AG04449 (cell line): Measurements from ENCODE around the gene HTT.

Experiments used
- CTCF ChIA-PET: fragments of 350-600 bp; formaldehyde crosslinking; extraction: SDS; loops from one replicate; lab custom pipeline; 2021; ENCODE audit warnings: antibody characterized with exemption; lab: Yijun Ruan, JAX
- POLR2A ChIA-PET: fragments of 400-600, 350-600 bp; formaldehyde crosslinking; extraction: SDS; loops from one replicate; lab custom pipeline; 2020; ENCODE audit warnings: antibody characterized with exemption, inconsistent platforms; lab: Yijun Ruan, JAX
- DNase-seq: peaks from one replicate; pipeline ENCODE4 v3.0.0-alpha.2; 2010; ENCODE audit warnings: low read depth, low spot score
- H3K4me3 ChIP-seq: 2 replicates; pipeline ENCODE4 v1.5.1; 2011; ENCODE audit warnings: low read depth, mild to moderate bottlenecking, control low read depth, low read length
- TF ChIP-seq, protein P1 (sequence below): IDR thresholded peaks from one replicate; pipeline ENCODE4 v1.5.1; 2011; ENCODE audit warnings: mild to moderate bottlenecking, moderate library complexity, low read length, control low read depth, inconsistent platforms; ENCODE audit not compliant: insufficient read depth; ENCODE audit errors: missing control alignments

Gene HTT

DNA sequence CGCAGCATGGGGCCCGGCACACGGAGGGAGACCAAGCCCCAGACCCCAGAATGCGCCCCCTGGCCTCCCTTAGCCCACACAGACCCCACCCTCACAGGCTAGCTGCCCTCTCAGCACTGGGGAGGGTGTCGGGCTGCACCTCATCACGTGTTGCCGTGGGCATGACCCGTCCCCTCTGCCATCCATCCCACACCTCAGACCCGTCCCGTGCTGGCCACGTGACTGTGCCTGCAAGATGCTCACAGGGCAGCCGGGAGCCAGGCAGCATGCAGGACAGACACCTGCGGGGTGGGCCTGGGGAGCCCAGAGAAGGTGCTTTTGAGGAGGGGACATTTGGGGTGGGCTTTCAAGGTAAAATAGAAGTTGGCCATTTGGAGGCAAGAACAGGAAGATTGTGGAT lies 179.3 kb downstream of the HTT start:
- CTCF ChIA-PET, result no interaction called here
- no peak overlapping the region for H3K4me3 ChIP-seq
- TF ChIP-seq, protein P1, sequence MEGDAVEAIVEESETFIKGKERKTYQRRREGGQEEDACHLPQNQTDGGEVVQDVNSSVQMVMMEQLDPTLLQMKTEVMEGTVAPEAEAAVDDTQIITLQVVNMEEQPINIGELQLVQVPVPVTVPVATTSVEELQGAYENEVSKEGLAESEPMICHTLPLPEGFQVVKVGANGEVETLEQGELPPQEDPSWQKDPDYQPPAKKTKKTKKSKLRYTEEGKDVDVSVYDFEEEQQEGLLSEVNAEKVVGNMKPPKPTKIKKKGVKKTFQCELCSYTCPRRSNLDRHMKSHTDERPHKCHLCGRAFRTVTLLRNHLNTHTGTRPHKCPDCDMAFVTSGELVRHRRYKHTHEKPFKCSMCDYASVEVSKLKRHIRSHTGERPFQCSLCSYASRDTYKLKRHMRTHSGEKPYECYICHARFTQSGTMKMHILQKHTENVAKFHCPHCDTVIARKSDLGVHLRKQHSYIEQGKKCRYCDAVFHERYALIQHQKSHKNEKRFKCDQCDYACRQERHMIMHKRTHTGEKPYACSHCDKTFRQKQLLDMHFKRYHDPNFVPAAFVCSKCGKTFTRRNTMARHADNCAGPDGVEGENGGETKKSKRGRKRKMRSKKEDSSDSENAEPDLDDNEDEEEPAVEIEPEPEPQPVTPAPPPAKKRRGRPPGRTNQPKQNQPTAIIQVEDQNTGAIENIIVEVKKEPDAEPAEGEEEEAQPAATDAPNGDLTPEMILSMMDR, result no peak
- POLR2A ChIA-PET, result no interaction called here
- DNase-seq, result no peak

DNA sequence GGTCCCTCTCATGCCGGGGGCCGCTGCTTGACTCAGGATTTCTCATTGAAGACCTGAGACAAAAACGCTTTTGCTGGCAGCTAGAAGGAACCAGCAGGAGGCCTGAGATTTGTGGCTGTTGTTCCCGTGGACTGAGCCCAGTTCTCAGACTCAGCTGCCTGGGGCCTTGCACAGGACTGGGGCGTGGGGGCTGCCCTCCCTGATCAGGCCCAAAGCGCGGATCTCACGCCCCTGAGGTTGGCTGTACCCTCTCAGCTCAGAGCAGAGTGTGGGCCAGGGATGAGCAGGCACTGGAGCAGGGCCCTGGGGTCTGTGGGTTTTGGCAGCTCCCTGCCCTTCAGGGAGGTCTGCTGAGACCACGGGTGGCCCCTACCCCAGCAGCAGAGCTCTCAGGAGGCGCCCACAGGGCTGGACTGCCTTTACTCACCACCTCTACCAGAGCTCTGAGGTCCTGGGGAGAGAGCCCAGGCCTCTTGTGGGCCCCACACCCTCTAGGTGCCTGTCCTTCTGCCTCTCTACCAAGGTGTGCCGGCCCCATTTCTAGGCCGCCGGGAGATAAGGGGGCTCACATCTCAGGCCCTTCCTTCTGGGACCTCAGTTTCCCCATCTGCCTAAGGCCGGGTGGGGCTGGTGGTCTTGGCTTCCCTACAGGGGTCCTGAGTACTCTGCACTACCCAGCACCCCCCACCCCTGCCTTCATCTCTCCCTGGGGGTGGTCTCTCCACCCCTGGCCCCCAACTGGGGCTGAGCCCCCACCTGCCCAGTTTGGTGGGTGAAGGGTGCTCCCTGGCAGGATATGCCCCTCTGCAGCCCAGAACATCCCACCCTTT lies 180.0 kb downstream of the HTT start:
- ChIA-PET CTCF (no interaction called here), POLR2A (no interaction called here)
- DNase-seq, result no peak
- TF ChIP-seq, protein P1, result no peak
- no peak overlapping the region for H3K4me3 ChIP-seq

DNA sequence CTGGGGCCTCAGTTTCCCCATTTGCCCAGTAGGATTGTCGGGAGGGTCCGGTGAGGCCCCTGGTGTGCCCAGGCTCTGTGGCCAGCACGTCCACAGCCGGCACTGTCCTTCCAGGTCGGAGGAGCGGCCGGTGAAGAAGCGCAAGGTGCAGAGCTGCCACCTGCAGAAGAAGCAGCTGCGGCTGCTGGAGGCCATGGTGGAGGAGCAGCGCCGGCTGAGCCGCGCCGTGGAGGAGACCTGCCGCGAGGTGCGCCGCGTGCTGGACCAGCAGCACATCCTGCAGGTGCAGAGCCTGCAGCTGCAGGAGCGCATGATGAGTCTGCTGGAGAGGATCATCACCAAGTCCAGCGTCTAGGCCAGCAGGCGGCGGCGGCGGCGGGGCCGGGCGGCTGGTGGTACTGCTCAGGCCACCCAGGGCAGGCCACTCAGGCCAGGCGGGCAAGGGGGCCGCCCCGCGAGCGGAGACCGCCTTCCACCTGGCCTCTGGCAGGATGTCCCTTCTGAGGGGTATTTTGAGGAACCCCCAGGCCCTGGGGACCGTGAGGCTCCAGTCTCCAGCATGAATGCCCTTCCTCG lies 181.2 kb downstream of the HTT start:
- ChIA-PET CTCF (no interaction called here), POLR2A (no interaction called here)
- no peak overlapping the region for H3K4me3 ChIP-seq
- TF ChIP-seq, protein P1, result no peak
- DNase-seq, result no peak

DNA sequence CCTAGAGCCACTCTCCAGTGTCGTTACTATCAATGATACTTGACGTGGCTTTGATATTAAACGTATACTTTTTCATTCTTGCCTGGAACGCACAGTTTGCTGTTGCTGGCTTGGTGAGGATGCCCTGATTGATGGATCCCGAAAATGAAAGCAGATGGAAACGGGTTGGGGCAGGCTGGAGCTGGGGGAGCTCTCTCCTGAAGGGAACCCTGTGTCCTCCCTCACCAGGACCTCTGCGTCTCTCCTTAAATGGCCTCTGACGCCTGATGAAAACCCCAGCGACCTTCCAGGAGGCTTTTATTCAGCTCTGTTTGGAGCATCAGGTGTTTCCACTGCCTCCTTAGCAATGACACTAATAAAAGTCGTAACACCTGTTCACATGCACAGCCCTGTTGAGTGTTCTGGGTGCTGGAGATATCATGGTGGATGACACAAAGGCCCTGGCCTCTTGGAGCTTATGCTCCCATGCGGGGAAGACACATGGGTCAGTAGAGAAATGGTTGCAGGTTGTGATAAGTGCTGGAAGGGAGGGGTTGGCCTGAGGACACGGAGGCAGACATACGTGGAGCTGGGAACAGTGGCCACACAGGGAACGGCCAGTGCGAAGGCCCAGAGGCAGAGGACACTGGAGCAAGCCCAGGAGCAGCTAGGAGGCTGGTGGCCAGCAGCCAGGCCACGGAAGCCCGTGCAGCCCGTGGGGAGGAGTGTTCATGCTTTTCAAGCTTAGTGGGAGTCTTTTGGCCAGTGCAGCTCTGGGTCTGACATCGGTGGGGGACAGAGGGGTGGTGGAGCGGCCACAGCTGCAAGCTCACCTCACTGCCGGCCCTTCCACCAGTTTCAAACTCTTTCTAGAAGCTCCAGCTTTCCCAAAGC lies 182.0 kb downstream of the HTT start:
- H3K4me3 ChIP-seq, result no peak overlapping the region
- DNase-seq, result no peak
- TF ChIP-seq, protein P1, result no peak
- CTCF ChIA-PET, result interaction anchor here (0.5 to 1.3 kb wide), 3 partner anchors 10 to 1567 kb away, joined by 4 to 5 read pairs (median 4); no protein-coding TSS in a partner anchor
- POLR2A ChIA-PET, result no interaction called here

DNA sequence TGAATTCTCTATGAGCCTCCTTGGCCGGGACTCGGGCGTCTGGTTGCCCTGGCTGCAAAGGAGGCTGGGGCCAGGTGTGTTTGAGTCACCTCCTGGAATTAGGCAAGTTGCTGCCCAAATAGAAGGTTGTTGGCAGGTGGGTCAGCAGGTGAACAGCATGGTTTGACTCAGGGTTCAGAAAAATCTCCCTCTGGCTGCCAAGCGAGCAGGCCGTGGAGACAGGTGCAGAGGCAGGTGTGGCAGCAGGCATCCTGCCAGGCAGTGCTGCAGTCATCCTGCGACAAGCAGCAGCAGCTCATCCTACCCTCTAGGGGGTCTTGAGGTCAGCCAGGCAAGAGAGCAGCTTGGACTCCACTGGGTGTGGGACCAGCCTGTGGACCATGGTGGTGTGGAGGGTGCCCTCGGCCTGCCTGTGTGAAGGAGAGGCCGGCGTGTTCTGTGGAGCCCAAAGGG lies 182.6 kb downstream of the HTT start:
- H3K4me3 ChIP-seq, result no peak overlapping the region
- CTCF ChIA-PET, result interaction anchor here (0.5 to 1.3 kb wide), 3 partner anchors 11 to 1568 kb away, joined by 4 to 5 read pairs (median 4); no protein-coding TSS in a partner anchor
- POLR2A ChIA-PET, result no interaction called here
- no peak for DNase-seq
- TF ChIP-seq, protein P1, result no peak
